Esophagus squamous epithelium (tissue), 4 donors: Measurements from ENCODE around the gene STYX.

Experiments
- CTCF ChIP-seq, 6 experiments: fragments of 450-650 bp in 4 of 6; fragments of 200-600 bp in 2 of 6; sonication (generic) in 2 of 6; IDR thresholded peaks; one replicate each; pipeline ENCODE4 v1.5.1; 2016 to 2019; ENCODE audit warnings: antibody characterized with exemption in 6 of 6, mild to moderate bottlenecking in 4 of 6, moderate library complexity in 4 of 6
- POLR2A ChIP-seq, 4 donors: fragments of 450-650 bp; IDR thresholded peaks; one replicate each; pipeline ENCODE4 v1.6.1; 2017; ENCODE audit warnings: antibody characterized with exemption in 4 of 4, mild to moderate bottlenecking in 4 of 4, moderate library complexity in 3 of 4

DNA sequence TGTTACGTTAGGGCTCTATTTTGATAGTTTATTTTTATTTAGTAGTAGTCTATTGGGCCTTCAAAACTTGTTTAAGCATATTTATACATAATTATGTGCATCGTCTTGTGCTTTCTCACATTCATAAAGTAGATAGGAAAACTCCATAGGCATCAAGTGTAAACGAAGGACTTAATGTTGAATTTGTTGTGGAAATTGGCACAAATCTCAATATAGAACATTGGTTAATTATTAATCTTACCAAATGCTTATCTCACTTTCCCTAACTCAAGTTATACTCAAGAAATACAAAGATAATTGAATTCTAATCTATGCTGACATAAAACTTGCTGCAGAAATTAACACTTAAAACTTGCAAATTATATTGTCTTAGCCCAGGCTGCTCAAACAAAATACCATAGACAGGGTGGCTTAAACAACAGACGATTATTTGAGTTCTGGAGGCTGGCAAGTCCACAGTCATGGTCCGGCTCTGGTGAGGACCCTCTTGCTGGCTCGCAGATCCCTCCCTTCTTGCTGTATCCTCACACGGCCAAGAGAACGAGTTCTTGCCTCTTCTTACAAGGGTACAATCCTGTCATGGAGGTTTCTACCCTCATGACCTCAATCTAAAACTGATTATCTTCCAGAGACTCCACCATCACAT is 18.8 kb downstream of the STYX start:
- TF ChIP-seq CTCF (IDR thresholded peaks at IDR 0.05) (no peak), POLR2A (IDR thresholded peaks at IDR 0.05) (no peak)
